ENCODE data around the gene SCGB1C1. TPM values are rescaled to one million over a fixed set of nuclear protein-coding genes. Genes with fewer than 3 reads are reported as not detected.

Gene SCGB1C1
- total and polyA plus RNA-seq, 10 of the 15 experiments (the other 5 are each of a cell fraction or from before 2014, with no cell fraction given), result not detected

DNA sequence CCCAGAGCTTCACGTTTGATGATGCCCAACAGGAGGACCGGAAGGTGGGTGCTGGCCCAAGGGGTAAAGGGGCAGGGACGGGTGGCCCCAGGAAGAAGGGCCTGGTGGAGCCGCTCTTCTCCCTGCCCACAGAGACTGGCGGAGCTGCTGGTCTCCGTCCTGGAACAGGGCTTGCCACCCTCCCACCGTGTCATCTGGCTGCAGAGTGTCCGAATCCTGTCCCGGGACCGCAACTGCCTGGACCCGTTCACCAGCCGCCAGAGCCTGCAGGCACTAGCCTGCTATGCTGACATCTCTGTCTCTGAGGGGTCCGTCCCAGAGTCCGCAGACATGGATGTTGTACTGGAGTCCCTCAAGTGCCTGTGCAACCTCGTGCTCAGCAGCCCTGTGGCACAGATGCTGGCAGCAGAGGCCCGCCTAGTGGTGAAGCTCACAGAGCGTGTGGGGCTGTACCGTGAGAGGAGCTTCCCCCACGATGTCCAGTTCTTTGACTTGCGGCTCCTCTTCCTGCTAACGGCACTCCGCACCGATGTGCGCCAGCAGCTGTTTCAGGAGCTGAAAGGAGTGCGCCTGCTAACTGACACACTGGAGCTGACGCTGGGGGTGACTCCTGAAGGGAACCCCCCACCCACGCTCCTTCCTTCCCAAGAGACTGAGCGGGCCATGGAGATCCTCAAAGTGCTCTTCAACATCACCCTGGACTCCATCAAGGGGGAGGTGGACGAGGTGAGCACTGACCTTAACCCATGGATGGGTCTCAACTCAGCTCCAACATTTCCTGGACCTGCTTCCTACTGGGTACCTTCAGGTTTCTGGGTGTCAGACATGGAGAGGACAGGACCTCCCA, 16.6 kb downstream of the SCGB1C1 start (continued):
- TF ChIP-seq, protein P1, sequence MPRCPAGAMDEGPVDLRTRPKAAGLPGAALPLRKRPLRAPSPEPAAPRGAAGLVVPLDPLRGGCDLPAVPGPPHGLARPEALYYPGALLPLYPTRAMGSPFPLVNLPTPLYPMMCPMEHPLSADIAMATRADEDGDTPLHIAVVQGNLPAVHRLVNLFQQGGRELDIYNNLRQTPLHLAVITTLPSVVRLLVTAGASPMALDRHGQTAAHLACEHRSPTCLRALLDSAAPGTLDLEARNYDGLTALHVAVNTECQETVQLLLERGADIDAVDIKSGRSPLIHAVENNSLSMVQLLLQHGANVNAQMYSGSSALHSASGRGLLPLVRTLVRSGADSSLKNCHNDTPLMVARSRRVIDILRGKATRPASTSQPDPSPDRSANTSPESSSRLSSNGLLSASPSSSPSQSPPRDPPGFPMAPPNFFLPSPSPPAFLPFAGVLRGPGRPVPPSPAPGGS (IDR thresholded peaks at IDR 0.05; ENCODE audit: borderline replicate concordance, insufficient read depth, low read depth, low read length, poor library complexity, severe bottlenecking), result no peak
- TF ChIP-seq KLF5 (IDR thresholded peaks at IDR 0.05; ENCODE audit: partially characterized antibody) (no peak), ZBTB33 (IDR thresholded peaks at IDR 0.05) (peak; percentile 56; the same call in 1 of the 2 replicates), BMI1 (IDR thresholded peaks at IDR 0.05; ENCODE audit: borderline replicate concordance) (no peak), NKRF (conservative IDR thresholded peaks at IDR 0.05) (0 out of 2 replicates have a peak, but pooled peaks have one; percentile 24), MEF2B (IDR thresholded peaks at IDR 0.05; ENCODE audit: partially characterized antibody, poor library complexity, severe bottlenecking) (peak; percentile 13)
